ENCODE data around the gene NDUFS6. TPM values are rescaled to one million over a fixed set of nuclear protein-coding genes. Genes with fewer than 3 reads are reported as not detected.

NDUFS6 gene
- total and polyA plus RNA-seq, 2 of the 4 experiments (the other 2 are of a cell fraction), result 10.4 to 69.0 TPM

DNA sequence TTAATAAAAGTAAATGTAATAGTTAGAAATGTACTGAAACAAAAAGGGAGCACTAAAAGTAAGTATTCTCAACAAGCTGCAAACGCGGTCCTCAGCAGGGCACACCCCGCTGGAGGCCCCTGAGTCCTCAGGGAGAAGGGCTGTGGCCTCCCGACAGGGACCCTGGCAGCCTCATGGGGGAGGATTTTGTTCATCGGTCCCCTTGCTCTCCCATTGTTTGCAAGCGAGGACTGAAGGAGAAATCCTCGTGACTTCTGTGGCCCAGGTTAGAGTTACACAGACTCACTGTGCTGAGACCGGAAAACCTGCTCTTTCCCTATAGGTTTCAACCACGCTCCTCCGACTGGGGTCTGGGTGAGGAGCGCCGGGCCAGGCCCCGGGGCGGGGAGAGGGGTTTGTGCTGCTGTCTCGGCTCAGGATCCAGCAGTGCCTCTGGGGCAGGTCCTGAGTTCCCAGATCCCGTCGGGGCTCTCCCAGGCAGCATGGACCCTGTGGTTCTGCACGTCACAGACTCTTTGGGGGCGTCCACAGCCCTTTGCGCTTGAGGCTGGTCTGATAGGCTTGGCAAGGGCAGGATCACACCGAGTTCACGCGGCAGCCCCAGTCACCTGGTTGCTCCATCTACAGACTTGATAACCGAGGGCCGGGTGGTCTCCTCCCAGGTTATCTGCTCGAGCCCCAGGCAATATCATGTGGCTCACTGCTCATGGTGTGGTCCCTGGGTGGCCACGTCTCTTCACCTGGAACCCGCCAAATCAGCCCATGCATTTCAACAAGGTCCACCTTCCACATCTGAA, 40.4 kb upstream of the NDUFS6 start:
- Histone ChIP-seq H2BK5ac (ENCODE audit: low read depth, low read length, poor library complexity, severe bottlenecking) (no peak overlapping the region), H2BK120ac (ENCODE audit: low read depth, low read length) (no peak overlapping the region), H2AK9ac (replicated peaks; ENCODE audit: low read depth, low read length, poor library complexity) (peak overlapping the region; percentile 28), H3K4me2 (ENCODE audit: low read depth, low read length) (no peak overlapping the region), H3K9me1 (ENCODE audit: insufficient read depth, low read length) (no peaks in the 10 kb centered on the region), H3K9me3 (ENCODE audit: control insufficient read depth, insufficient read depth, low read length) (peaks cover 2% of the 10 kb centered on the region; the same call in 1 of the 2 replicates), H2AFZ (replicated peaks; ENCODE audit: low read length, poor library complexity) (no peak overlapping the region), H4K8ac (ENCODE audit: low read depth in 2 of 2, low read length in 2 of 2) (no peak overlapping the region), H3K27me3 (ENCODE audit: control insufficient read depth, insufficient read depth, low read length) (peaks cover 8% of the 10 kb centered on the region; the same call in 1 of the 2 replicates), H2AK5ac (ENCODE audit: low read depth, low read length) (no peak overlapping the region), H3K23ac (ENCODE audit: low read depth, low read length) (no peak overlapping the region), H3K56ac (ENCODE audit: extremely low read depth, insufficient read depth, low read length) (no peak overlapping the region), H3K14ac (replicated peaks; ENCODE audit: low read depth, low read length) (no peak overlapping the region), H3K9ac (ENCODE audit: low read depth, low read length) (no peak overlapping the region), H4K91ac (ENCODE audit: insufficient read depth, low read depth, low read length) (no peak overlapping the region), H2BK20ac (ENCODE audit: low read depth, low read length) (no peak overlapping the region), H3K4ac (ENCODE audit: low read depth, low read length) (no peak overlapping the region), H3K18ac (ENCODE audit: low read depth, low read length) (no peak overlapping the region), H3K27ac (ENCODE audit: insufficient read depth, low read length) (no peak overlapping the region), H3K4me1 (ENCODE audit: control insufficient read depth, insufficient read depth, low read length) (peaks cover 3% of the 10 kb centered on the region; the same call in 1 of the 2 replicates), H3K36me3 (ENCODE audit: control insufficient read depth, insufficient read depth, low read length) (no peaks in the 10 kb centered on the region), H3K4me3 (ENCODE audit: insufficient read depth, low read depth, low read length) (no peak overlapping the region), H4K5ac (ENCODE audit: low read depth, low read length) (no peak overlapping the region), H2BK15ac (ENCODE audit: low read depth, low read length) (no peak overlapping the region), H4K20me1 (ENCODE audit: insufficient read depth, low read length) (no peaks in the 10 kb centered on the region), H3K79me1 (ENCODE audit: low read depth in 1 of 2, low read length in 2 of 2) (no peaks in the 10 kb centered on the region)
- ATAC-seq (ENCODE audit: low read depth) (no peak), DNase-seq (no peak)
- no TSS peak for BruUV-seq (replicated peaks)
- ChIA-PET CTCF (interaction anchor here (1.0 kb wide), 1 partner anchor 10 kb away, joined by 5 read pairs; no protein-coding TSS in a partner anchor), POLR2A (ENCODE audit: unreplicated experiment) (no interaction called here)
- 62% methylated on average over 18 of the region's 28 CpGs; no CpG with 5 or more reads in 1 of the 2 experiments for WGBS, 2 experiments (ENCODE audit: extremely low coverage in 2 of 2, insufficient read length in 1 of 2)
- dilution Hi-C loops (cut with HindIII; ENCODE audit: low sequenced_read_pairs, unreplicated experiment) (no loop called here), intact Hi-C loops (cut with micrococcal nuclease) (loop anchor here (5.0 kb wide), 1 partner anchor 1841 kb away; no protein-coding TSS in a partner anchor), in situ Hi-C loops (cut with MboI; ENCODE audit: low sequenced_read_pairs) (no loop called here)
- TF ChIP-seq CEBPB (IDR thresholded peaks at IDR 0.05; ENCODE audit: low read depth, low read length), result no peak
- no peak for TF ChIP-seq BHLHE40 (IDR thresholded peaks at IDR 0.05; ENCODE audit: low read depth, low read length)
- TF ChIP-seq RFX5 (IDR thresholded peaks at IDR 0.05; ENCODE audit: low read depth, low read length), result no peak
- TF ChIP-seq SMC3 (IDR thresholded peaks at IDR 0.05; ENCODE audit: low read depth, low read length), result no peak

All from IMR-90 (cell line).